Mammary epithelial cell (primary cell): ENCODE results near the gene POLD3.

Source experiments
- CTCF ChIP-seq, 2 donors: IDR thresholded peaks in 1 of 2; conservative IDR thresholded peaks in 1 of 2; 2 replicates each; pipeline ENCODE4 v1.5.1; 2011 to 2012; ENCODE audit warnings: inconsistent platforms in 2 of 2, low read length in 2 of 2, mild to moderate bottlenecking in 2 of 2, control low read depth in 1 of 2, low read depth in 1 of 2; ENCODE audit not compliant: insufficient read depth in 1 of 2; ENCODE audit errors: extremely low read depth in 1 of 2
- EZH2 ChIP-seq: IDR thresholded peaks from 2 replicates; pipeline ENCODE4 v1.6.1; 2012; ENCODE audit warnings: low read length, inconsistent platforms, borderline replicate concordance

- TF ChIP-seq CTCF (conservative IDR thresholded peaks at IDR 0.05 in 1 of 2, IDR thresholded peaks at IDR 0.05 in 1 of 2; ENCODE audit: extremely low read depth in 1 of 2, insufficient read depth in 1 of 2, low read depth in 1 of 2, low read length in 2 of 2) (no peak), EZH2 (no peak)
These were observed 12.7 kb upstream of the POLD3 start for GRCh38 chr11:74579577-74580270.
